OCI-LY1 (cell line): Measurements from ENCODE around the gene PPHLN1.

ENCODE experiments used
- H2AFZ ChIP-seq: fragments of 200-600 bp; sonication (generic), shearing (Covaris generic); 2 replicates; pipeline ENCODE4 v1.6.0; 2014; ENCODE audit warnings: antibody characterized with exemption, mild to moderate bottlenecking, low read length
- H3F3A ChIP-seq: fragments of 200-600 bp; sonication (generic), shearing (Covaris generic); 2 replicates; pipeline ENCODE4 v1.6.0; 2014; ENCODE audit warnings: mild to moderate bottlenecking, antibody characterized with exemption, low read length, moderate library complexity; ENCODE audit not compliant: insufficient read depth
- H3K27ac ChIP-seq: fragments of 200-600 bp; sonication (generic); 2 replicates; pipeline ENCODE4 v1.5.1; 2014; ENCODE audit warnings: low read length, mixed run types, mild to moderate bottlenecking, low read depth; ENCODE audit not compliant: poor library complexity, severe bottlenecking
- H3K27me3 ChIP-seq: fragments of 200-600 bp; sonication (generic); 2 replicates; pipeline ENCODE4 v1.6.0; 2014; ENCODE audit warnings: antibody characterized with exemption, mild to moderate bottlenecking, low read length, moderate library complexity; ENCODE audit not compliant: insufficient read depth
- H3K36me3 ChIP-seq: fragments of 200-600 bp; sonication (generic); 2 replicates; pipeline ENCODE4 v1.6.1; 2014; ENCODE audit warnings: mild to moderate bottlenecking, antibody characterized with exemption, low read length, moderate library complexity, mixed read lengths; ENCODE audit not compliant: insufficient read depth
- H3K4me1 ChIP-seq: fragments of 200-600 bp; sonication (generic); 2 replicates; pipeline ENCODE4 v1.5.1; 2014; ENCODE audit warnings: mild to moderate bottlenecking, low read length, moderate library complexity; ENCODE audit not compliant: insufficient read depth, severe bottlenecking
- H3K4me2 ChIP-seq: fragments of 200-600 bp; sonication (generic), shearing (Covaris generic); 2 replicates; pipeline ENCODE4 v1.6.1; 2014; ENCODE audit warnings: low read length
- H3K4me3 ChIP-seq: fragments of 200-600 bp; sonication (generic); 2 replicates; pipeline ENCODE4 v1.5.1; 2014; ENCODE audit warnings: low read length, low read depth, mild to moderate bottlenecking, mixed read lengths; ENCODE audit not compliant: poor library complexity, severe bottlenecking
- H3K79me2 ChIP-seq: fragments of 200-600 bp; shearing (Covaris generic); 2 replicates; pipeline ENCODE4 v1.6.1; 2016; ENCODE audit warnings: mixed run types, low read length, mixed read lengths; ENCODE audit not compliant: insufficient read depth
- H3K9ac ChIP-seq: fragments of 200-600 bp; sonication (generic), shearing (Covaris generic); 2 replicates; pipeline ENCODE4 v1.6.1; 2014; ENCODE audit warnings: mild to moderate bottlenecking, low read length, mixed read lengths
- H3K9me2 ChIP-seq: fragments of 200-600 bp; sonication (generic), shearing (Covaris generic); 2 replicates; pipeline ENCODE4 v1.6.1; 2014; ENCODE audit warnings: low read depth, mild to moderate bottlenecking, low read length, mixed read lengths
- H3K9me3 ChIP-seq: fragments of 200-600 bp; shearing (Covaris generic); 2 replicates; pipeline ENCODE4 v1.6.1; 2014; ENCODE audit warnings: low read length, mixed read lengths
- H4K20me1 ChIP-seq: fragments of 200-600 bp; sonication (generic), shearing (Covaris generic); 2 replicates; pipeline ENCODE4 v1.6.0; 2016; ENCODE audit warnings: mild to moderate bottlenecking, low read length; ENCODE audit not compliant: insufficient read depth
- EZH2 ChIP-seq: fragments of 200-600 bp; sonication (generic), shearing (Covaris generic); IDR thresholded peaks from 2 replicates; pipeline ENCODE4 v1.8.0; 2017; ENCODE audit warnings: borderline replicate concordance, mixed run types, mild to moderate bottlenecking, antibody characterized with exemption, low read length, moderate library complexity, mixed read lengths
- TF ChIP-seq, protein P1 (sequence below): fragments of 200-600 bp; sonication (generic), shearing (Covaris generic); IDR thresholded peaks from 2 replicates; pipeline ENCODE4 v1.5.1; 2017; ENCODE audit warnings: mild to moderate bottlenecking, antibody characterized with exemption, low read length, moderate library complexity, mixed read lengths

Gene PPHLN1

DNA sequence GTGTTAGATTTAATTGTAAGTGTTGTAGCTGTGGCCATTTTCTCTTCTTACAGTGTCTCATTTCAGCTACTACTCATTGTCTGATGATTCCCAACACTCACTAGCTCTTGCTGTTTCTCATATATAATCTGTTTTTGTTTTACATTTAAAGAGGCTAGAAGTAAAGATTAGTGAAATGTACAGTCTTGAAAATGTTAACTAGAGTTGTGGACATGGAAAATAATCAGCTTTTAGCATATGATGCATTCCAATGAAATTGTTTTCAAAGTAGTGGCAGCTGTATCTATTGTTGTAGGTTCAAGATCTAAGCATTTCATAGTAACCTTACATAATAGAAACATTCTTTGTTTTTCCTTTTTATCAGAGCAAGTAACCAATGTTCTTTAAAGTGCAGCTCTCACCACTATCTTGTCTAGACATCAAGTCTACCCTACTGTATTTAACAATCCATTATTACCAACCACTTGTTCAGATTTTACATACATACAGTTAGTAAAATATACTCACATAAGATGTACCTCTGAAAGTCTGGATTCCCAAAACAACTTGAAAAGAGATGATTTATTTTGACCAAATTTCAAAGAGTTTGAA lies 76.9 kb downstream of the PPHLN1 start:
- no peaks in the 10 kb centered on the region for H4K20me1 ChIP-seq
- H3K9ac ChIP-seq: no peak overlapping the region
- H3K27ac ChIP-seq: no peak overlapping the region
- no peak overlapping the region for H3K4me2 ChIP-seq
- H3K4me1 ChIP-seq: no peaks in the 10 kb centered on the region
- H3K36me3 ChIP-seq: peaks cover 62% of the 10 kb centered on the region
- no peak overlapping the region for H3K4me3 ChIP-seq
- H2AFZ ChIP-seq: no peak overlapping the region
- H3K79me2 ChIP-seq: no peaks in the 10 kb centered on the region
- no peaks in the 10 kb centered on the region for H3K27me3 ChIP-seq
- no peaks in the 10 kb centered on the region for H3K9me2 ChIP-seq
- TF ChIP-seq, protein P1, sequence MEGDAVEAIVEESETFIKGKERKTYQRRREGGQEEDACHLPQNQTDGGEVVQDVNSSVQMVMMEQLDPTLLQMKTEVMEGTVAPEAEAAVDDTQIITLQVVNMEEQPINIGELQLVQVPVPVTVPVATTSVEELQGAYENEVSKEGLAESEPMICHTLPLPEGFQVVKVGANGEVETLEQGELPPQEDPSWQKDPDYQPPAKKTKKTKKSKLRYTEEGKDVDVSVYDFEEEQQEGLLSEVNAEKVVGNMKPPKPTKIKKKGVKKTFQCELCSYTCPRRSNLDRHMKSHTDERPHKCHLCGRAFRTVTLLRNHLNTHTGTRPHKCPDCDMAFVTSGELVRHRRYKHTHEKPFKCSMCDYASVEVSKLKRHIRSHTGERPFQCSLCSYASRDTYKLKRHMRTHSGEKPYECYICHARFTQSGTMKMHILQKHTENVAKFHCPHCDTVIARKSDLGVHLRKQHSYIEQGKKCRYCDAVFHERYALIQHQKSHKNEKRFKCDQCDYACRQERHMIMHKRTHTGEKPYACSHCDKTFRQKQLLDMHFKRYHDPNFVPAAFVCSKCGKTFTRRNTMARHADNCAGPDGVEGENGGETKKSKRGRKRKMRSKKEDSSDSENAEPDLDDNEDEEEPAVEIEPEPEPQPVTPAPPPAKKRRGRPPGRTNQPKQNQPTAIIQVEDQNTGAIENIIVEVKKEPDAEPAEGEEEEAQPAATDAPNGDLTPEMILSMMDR: no peak
- no peak for TF ChIP-seq EZH2
- no peaks in the 10 kb centered on the region for H3F3A ChIP-seq
- no peaks in the 10 kb centered on the region for H3K9me3 ChIP-seq

DNA sequence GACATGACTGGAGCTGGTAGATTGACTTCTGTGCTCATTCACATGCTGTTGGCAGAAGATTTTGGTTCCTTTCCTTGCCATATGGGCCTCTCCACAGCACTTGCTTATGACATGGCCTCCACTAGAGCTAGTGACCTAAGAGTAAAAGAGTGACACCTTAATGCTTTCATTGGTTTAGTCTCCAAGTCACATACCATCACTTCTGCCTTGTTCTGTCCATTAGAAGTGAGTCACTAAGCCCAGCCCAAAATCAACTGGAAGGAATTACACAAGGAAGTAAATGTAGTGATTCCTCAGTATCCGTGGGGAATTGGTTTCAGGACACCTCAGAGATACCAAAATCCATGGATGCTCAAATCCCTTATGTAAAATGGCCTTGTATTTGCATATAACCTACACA lies 81.3 kb downstream of the PPHLN1 start:
- H3K9me3 ChIP-seq: no peaks in the 10 kb centered on the region
- H3K4me2 ChIP-seq: no peak overlapping the region
- no peak for TF ChIP-seq EZH2
- TF ChIP-seq, protein P1: no peak
- no peaks in the 10 kb centered on the region for H3F3A ChIP-seq
- H3K79me2 ChIP-seq: peaks cover 4% of the 10 kb centered on the region; the same call in 1 of the 2 replicates
- H3K4me3 ChIP-seq: no peak overlapping the region
- no peaks in the 10 kb centered on the region for H3K4me1 ChIP-seq
- no peaks in the 10 kb centered on the region for H3K27me3 ChIP-seq
- no peaks in the 10 kb centered on the region for H3K9me2 ChIP-seq
- H3K9ac ChIP-seq: no peak overlapping the region
- H3K27ac ChIP-seq: no peak overlapping the region
- no peak overlapping the region for H2AFZ ChIP-seq
- peaks cover 24% of the 10 kb centered on the region for H3K36me3 ChIP-seq
- H4K20me1 ChIP-seq: no peaks in the 10 kb centered on the region

GRCh38 chr12:42409471-42409870 lies 83.5 kb downstream of the PPHLN1 start:
- Histone ChIP-seq H3K9me2 (no peaks in the 10 kb centered on the region), H4K20me1 (no peaks in the 10 kb centered on the region), H3K27me3 (no peaks in the 10 kb centered on the region), H3K4me2 (no peak overlapping the region), H3K36me3 (peaks cover 14% of the 10 kb centered on the region), H3K9me3 (no peaks in the 10 kb centered on the region), H3K79me2 (peaks cover 4% of the 10 kb centered on the region; the same call in 1 of the 2 replicates), H3K4me3 (no peak overlapping the region), H3F3A (no peaks in the 10 kb centered on the region), H3K4me1 (no peaks in the 10 kb centered on the region), H3K9ac (no peak overlapping the region), H2AFZ (no peak overlapping the region), H3K27ac (no peak overlapping the region)
- TF ChIP-seq EZH2: no peak
- TF ChIP-seq, protein P1: no peak
